Measurements from ENCODE around the gene MET. TPM values are rescaled to one million over a fixed set of nuclear protein-coding genes. Genes with fewer than 3 reads are reported as not detected.

MET gene
- polyA plus RNA-seq, 1 donor from 2014 or later: not detected

DNA sequence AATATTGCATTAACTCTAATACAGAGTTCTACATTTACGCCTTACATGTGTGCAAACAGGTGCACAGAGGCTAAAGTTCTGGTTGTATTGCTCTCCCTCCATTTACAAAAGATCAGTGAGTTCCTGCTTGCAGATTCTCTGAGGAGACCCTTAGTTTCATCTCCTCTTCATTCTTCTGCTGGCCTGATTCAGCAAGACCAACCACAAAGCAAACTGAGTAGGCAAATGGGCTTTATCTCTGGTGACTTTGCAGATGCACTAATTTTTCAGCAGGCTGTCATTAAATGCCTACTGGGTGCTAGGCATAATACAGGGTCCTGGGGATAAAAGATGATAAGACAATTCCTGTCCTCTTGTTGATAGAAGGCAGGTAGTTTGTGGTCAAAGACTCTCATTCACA lies 56.4 kb downstream of the MET start:
- H3K4me2 ChIP-seq (ENCODE audit: low read length): no peak overlapping the region
- H3K9me3 ChIP-seq (ENCODE audit: low read length): no peaks in the 10 kb centered on the region
- H3F3A ChIP-seq (ENCODE audit: insufficient read depth, low read length, poor library complexity, severe bottlenecking): no peaks in the 10 kb centered on the region
- H3K79me2 ChIP-seq (replicated peaks; ENCODE audit: insufficient read depth, low read length): no peaks in the 10 kb centered on the region
- H4K20me1 ChIP-seq (ENCODE audit: insufficient read depth): no peaks in the 10 kb centered on the region
- H3K36me3 ChIP-seq (ENCODE audit: insufficient read depth, low read length): no peaks in the 10 kb centered on the region
- H2AFZ ChIP-seq (ENCODE audit: low read depth, low read length): no peak overlapping the region
- H3K9me2 ChIP-seq (ENCODE audit: insufficient read depth, low read length): no peaks in the 10 kb centered on the region
- no peak overlapping the region for H3K9ac ChIP-seq (ENCODE audit: low read length)
- no peak overlapping the region for H3K4me3 ChIP-seq (ENCODE audit: low read length)
- no peaks in the 10 kb centered on the region for H3K27me3 ChIP-seq (ENCODE audit: insufficient read depth, low read depth, low read length)
- TF ChIP-seq POLR2AphosphoS5 (IDR thresholded peaks at IDR 0.05): no peak
- no peak for TF ChIP-seq MXI1 (conservative IDR thresholded peaks at IDR 0.05; ENCODE audit: poor library complexity, severe bottlenecking)
- no peak for TF ChIP-seq SMC3 (conservative IDR thresholded peaks at IDR 0.05; ENCODE audit: poor library complexity)
- TF ChIP-seq, protein P1, sequence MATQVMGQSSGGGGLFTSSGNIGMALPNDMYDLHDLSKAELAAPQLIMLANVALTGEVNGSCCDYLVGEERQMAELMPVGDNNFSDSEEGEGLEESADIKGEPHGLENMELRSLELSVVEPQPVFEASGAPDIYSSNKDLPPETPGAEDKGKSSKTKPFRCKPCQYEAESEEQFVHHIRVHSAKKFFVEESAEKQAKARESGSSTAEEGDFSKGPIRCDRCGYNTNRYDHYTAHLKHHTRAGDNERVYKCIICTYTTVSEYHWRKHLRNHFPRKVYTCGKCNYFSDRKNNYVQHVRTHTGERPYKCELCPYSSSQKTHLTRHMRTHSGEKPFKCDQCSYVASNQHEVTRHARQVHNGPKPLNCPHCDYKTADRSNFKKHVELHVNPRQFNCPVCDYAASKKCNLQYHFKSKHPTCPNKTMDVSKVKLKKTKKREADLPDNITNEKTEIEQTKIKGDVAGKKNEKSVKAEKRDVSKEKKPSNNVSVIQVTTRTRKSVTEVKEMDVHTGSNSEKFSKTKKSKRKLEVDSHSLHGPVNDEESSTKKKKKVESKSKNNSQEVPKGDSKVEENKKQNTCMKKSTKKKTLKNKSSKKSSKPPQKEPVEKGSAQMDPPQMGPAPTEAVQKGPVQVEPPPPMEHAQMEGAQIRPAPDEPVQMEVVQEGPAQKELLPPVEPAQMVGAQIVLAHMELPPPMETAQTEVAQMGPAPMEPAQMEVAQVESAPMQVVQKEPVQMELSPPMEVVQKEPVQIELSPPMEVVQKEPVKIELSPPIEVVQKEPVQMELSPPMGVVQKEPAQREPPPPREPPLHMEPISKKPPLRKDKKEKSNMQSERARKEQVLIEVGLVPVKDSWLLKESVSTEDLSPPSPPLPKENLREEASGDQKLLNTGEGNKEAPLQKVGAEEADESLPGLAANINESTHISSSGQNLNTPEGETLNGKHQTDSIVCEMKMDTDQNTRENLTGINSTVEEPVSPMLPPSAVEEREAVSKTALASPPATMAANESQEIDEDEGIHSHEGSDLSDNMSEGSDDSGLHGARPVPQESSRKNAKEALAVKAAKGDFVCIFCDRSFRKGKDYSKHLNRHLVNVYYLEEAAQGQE (IDR thresholded peaks at IDR 0.05; ENCODE audit: borderline replicate concordance): no peak
- TF ChIP-seq, protein P2, sequence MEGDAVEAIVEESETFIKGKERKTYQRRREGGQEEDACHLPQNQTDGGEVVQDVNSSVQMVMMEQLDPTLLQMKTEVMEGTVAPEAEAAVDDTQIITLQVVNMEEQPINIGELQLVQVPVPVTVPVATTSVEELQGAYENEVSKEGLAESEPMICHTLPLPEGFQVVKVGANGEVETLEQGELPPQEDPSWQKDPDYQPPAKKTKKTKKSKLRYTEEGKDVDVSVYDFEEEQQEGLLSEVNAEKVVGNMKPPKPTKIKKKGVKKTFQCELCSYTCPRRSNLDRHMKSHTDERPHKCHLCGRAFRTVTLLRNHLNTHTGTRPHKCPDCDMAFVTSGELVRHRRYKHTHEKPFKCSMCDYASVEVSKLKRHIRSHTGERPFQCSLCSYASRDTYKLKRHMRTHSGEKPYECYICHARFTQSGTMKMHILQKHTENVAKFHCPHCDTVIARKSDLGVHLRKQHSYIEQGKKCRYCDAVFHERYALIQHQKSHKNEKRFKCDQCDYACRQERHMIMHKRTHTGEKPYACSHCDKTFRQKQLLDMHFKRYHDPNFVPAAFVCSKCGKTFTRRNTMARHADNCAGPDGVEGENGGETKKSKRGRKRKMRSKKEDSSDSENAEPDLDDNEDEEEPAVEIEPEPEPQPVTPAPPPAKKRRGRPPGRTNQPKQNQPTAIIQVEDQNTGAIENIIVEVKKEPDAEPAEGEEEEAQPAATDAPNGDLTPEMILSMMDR (IDR thresholded peaks at IDR 0.05; ENCODE audit: poor library complexity, severe bottlenecking): no peak
- no peak for TF ChIP-seq EZH2 (IDR thresholded peaks at IDR 0.05; ENCODE audit: borderline replicate concordance, insufficient read depth, low read length, poor library complexity, severe bottlenecking)
- TF ChIP-seq TAF1 (IDR thresholded peaks at IDR 0.05; ENCODE audit: low read depth): no peak
- no peak for TF ChIP-seq EP300 (conservative IDR thresholded peaks at IDR 0.05; ENCODE audit: poor library complexity, severe bottlenecking)
- TF ChIP-seq RAD21 (conservative IDR thresholded peaks at IDR 0.05): no peak
- no peak overlapping the region for H3K27ac ChIP-seq (ENCODE audit: low read length)

GRCh38 chr7:116730097-116731022 lies 58.4 kb downstream of the MET start:
- Histone ChIP-seq H3K9me3 (ENCODE audit: low read length) (no peaks in the 10 kb centered on the region), H3K36me3 (ENCODE audit: insufficient read depth, low read length) (no peaks in the 10 kb centered on the region), H3K4me3 (ENCODE audit: low read length) (no peak overlapping the region), H3K4me2 (ENCODE audit: low read length) (no peak overlapping the region), H3K9ac (ENCODE audit: low read length) (no peak overlapping the region), H3K27me3 (ENCODE audit: insufficient read depth, low read depth, low read length) (no peaks in the 10 kb centered on the region), H2AFZ (ENCODE audit: low read depth, low read length) (no peak overlapping the region), H4K20me1 (ENCODE audit: insufficient read depth) (no peaks in the 10 kb centered on the region), H3F3A (ENCODE audit: insufficient read depth, low read length, poor library complexity, severe bottlenecking) (no peaks in the 10 kb centered on the region), H3K79me2 (replicated peaks; ENCODE audit: insufficient read depth, low read length) (no peaks in the 10 kb centered on the region), H3K27ac (ENCODE audit: low read length) (no peak overlapping the region), H3K9me2 (ENCODE audit: insufficient read depth, low read length) (no peaks in the 10 kb centered on the region)
- TF ChIP-seq EZH2 (IDR thresholded peaks at IDR 0.05; ENCODE audit: borderline replicate concordance, insufficient read depth, low read length, poor library complexity, severe bottlenecking): no peak
- TF ChIP-seq, protein P1 (IDR thresholded peaks at IDR 0.05; ENCODE audit: borderline replicate concordance): no peak
- TF ChIP-seq MXI1 (conservative IDR thresholded peaks at IDR 0.05; ENCODE audit: poor library complexity, severe bottlenecking): no peak
- no peak for TF ChIP-seq SMC3 (conservative IDR thresholded peaks at IDR 0.05; ENCODE audit: poor library complexity)
- TF ChIP-seq POLR2AphosphoS5 (IDR thresholded peaks at IDR 0.05): no peak
- TF ChIP-seq, protein P2 (IDR thresholded peaks at IDR 0.05; ENCODE audit: poor library complexity, severe bottlenecking): no peak
- TF ChIP-seq RAD21 (conservative IDR thresholded peaks at IDR 0.05): no peak
- no peak for TF ChIP-seq TAF1 (IDR thresholded peaks at IDR 0.05; ENCODE audit: low read depth)
- TF ChIP-seq EP300 (conservative IDR thresholded peaks at IDR 0.05; ENCODE audit: poor library complexity, severe bottlenecking): no peak
